Keratinocyte (primary cell): ENCODE results near the gene AGFG2.

Source experiments
- EZH2 ChIP-seq: IDR thresholded peaks from one replicate; pipeline ENCODE4 v1.6.1; 2012; ENCODE audit warnings: inconsistent platforms, mild to moderate bottlenecking, low read length, moderate library complexity
- TF ChIP-seq, protein P1 (sequence below), 3 experiments: IDR thresholded peaks in 1 of 3; conservative IDR thresholded peaks in 1 of 3; optimal IDR thresholded peaks in 1 of 3; 2 replicates in 2 of 3; 3 replicates in 1 of 3; pipeline versions ENCODE3 to v1.5.1; 2011; ENCODE audit warnings: low read length in 3 of 3, mild to moderate bottlenecking in 3 of 3, moderate library complexity in 2 of 3, control low read depth in 1 of 3, inconsistent platforms in 1 of 3; ENCODE audit not compliant: insufficient read depth in 2 of 3; ENCODE audit errors: extremely low read depth in 1 of 3

DNA sequence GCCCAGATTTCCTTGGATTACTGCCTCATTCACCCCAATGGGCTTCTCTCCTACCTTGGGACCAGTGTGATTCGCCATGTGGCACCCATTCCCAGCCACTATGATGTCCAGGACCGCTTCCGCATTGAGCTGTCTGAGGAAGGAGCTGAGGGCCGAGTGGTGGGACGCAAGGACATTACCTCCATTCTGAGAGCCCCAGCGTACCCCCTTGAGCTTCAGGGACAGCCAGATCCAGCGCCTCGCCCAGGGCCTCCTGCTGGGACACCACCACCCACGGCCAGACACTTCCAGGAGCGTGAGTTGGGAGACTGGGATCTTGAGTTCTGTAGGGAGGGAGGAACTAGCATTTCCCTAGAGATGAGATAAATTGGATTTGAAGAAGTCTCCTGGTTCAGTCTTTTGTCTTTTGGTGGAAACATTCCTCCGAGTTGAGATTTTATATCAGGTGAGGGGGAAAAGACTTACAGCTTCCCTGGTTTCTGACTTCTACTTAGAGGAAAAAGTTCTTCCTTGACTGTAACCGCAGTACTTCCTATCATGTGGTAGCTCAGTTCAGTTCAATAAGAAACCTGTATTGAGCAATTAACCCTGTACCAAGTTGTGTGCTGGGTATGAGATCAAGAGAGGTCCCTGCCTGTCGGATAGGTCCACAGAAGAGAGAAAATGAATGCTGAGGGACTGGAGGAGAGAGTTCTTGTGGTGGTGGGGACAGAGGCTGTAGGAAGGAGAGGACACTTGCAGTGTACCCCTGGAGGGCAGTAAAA is 74.6 kb downstream of the AGFG2 start:
- TF ChIP-seq EZH2 = no peak
- TF ChIP-seq, protein P1, sequence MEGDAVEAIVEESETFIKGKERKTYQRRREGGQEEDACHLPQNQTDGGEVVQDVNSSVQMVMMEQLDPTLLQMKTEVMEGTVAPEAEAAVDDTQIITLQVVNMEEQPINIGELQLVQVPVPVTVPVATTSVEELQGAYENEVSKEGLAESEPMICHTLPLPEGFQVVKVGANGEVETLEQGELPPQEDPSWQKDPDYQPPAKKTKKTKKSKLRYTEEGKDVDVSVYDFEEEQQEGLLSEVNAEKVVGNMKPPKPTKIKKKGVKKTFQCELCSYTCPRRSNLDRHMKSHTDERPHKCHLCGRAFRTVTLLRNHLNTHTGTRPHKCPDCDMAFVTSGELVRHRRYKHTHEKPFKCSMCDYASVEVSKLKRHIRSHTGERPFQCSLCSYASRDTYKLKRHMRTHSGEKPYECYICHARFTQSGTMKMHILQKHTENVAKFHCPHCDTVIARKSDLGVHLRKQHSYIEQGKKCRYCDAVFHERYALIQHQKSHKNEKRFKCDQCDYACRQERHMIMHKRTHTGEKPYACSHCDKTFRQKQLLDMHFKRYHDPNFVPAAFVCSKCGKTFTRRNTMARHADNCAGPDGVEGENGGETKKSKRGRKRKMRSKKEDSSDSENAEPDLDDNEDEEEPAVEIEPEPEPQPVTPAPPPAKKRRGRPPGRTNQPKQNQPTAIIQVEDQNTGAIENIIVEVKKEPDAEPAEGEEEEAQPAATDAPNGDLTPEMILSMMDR (optimal IDR thresholded peaks at IDR 0.05 in 1 of 3, IDR thresholded peaks at IDR 0.05 in 1 of 3, conservative IDR thresholded peaks at IDR 0.05 in 1 of 3; ENCODE audit: extremely low read depth in 1 of 3, insufficient read depth in 2 of 3, low read length in 3 of 3) = no peak
